ENCODE results near the gene ERC2.

Gene ERC2

GRCh38 chr3:55488398-55489055, 979.7 kb downstream of the ERC2 start:
- Histone ChIP-seq H4K91ac (ENCODE audit: low read depth, low read length) (peak overlapping the region; percentile 87), H3K27me3 (ENCODE audit: insufficient read depth, low read length) (no peaks in the 10 kb centered on the region), H2AK5ac (ENCODE audit: low read length) (peak overlapping the region; percentile 1), H2BK5ac (ENCODE audit: low read depth, low read length, poor library complexity) (peak overlapping the region; percentile 64), H4K8ac (ENCODE audit: low read depth, low read length) (peak overlapping the region; percentile 87), H3K36me3 (ENCODE audit: control insufficient read depth in 1 of 2, insufficient read depth in 2 of 2, low read length in 2 of 2) (no peaks in the 10 kb centered on the region), H3K4me2 (ENCODE audit: low read length) (peak overlapping the region; percentile 97), H3K14ac (ENCODE audit: low read length) (peak overlapping the region; percentile 89), H3K27ac (ENCODE audit: low read depth, low read length) (peak overlapping the region; percentile 93), H4K12ac (ENCODE audit: low read depth, low read length) (peak overlapping the region; percentile 33), H3K23ac (ENCODE audit: low read length) (no peak overlapping the region), H2BK120ac (ENCODE audit: insufficient read depth, low read length, poor library complexity) (peak overlapping the region; percentile 86), H3K79me1 (ENCODE audit: low read length) (peaks cover 42% of the 10 kb centered on the region), H3K18ac (ENCODE audit: low read length) (peak overlapping the region; percentile 95), H3K4ac (ENCODE audit: low read depth, low read length) (peak overlapping the region; percentile 12), H2BK12ac (ENCODE audit: low read length) (peak overlapping the region; percentile 69), H3K4me1 (ENCODE audit: control insufficient read depth in 1 of 2, insufficient read depth in 2 of 2, low read length in 2 of 2) (peaks cover 21 to 35% of the 10 kb centered on the region in 2 experiments), H3K9ac (ENCODE audit: low read length) (peak overlapping the region; percentile 81), H3K79me2 (ENCODE audit: control insufficient read depth, insufficient read depth, low read length, poor library complexity) (peaks cover 26% of the 10 kb centered on the region), H3K4me3 (ENCODE audit: low read depth, low read length) (peak overlapping the region; percentile 75), H3K9me3 (ENCODE audit: insufficient read depth, low read depth, low read length) (no peaks in the 10 kb centered on the region), H2AFZ (ENCODE audit: insufficient read depth, low read length, poor library complexity) (peak overlapping the region; percentile 96)
- peak in 1 of 2 donors; percentile 55 for DNase-seq
- WGBS (ENCODE audit: extremely low coverage, insufficient coverage, insufficient read length) = no CpG with 5 or more reads among the region's 30 CpGs

GRCh38 chr3:55487381-55488241, 980.7 kb downstream of the ERC2 start:
- Histone ChIP-seq H3K27me3 (ENCODE audit: insufficient read depth, low read length) (no peaks in the 10 kb centered on the region), H3K4me1 (ENCODE audit: control insufficient read depth in 1 of 2, insufficient read depth in 2 of 2, low read length in 2 of 2) (peaks cover 25 to 36% of the 10 kb centered on the region in 2 experiments), H3K79me2 (ENCODE audit: control insufficient read depth, insufficient read depth, low read length, poor library complexity) (peaks cover 26% of the 10 kb centered on the region), H3K4me3 (ENCODE audit: low read depth, low read length) (peak overlapping the region; percentile 89), H4K91ac (ENCODE audit: low read depth, low read length) (peak overlapping the region; percentile 94), H2AFZ (ENCODE audit: insufficient read depth, low read length, poor library complexity) (peak overlapping the region; percentile 67), H4K8ac (ENCODE audit: low read depth, low read length) (peak overlapping the region; percentile 89), H3K4ac (ENCODE audit: low read depth, low read length) (peak overlapping the region; percentile 78), H2AK5ac (ENCODE audit: low read length) (peak overlapping the region; percentile 11), H3K36me3 (ENCODE audit: control insufficient read depth in 1 of 2, insufficient read depth in 2 of 2, low read length in 2 of 2) (peaks cover 0 to 2% of the 10 kb centered on the region in 2 experiments), H4K12ac (ENCODE audit: low read depth, low read length) (peak overlapping the region; percentile 84), H3K4me2 (ENCODE audit: low read length) (peak overlapping the region; percentile 97), H3K27ac (ENCODE audit: low read depth, low read length) (peak overlapping the region; percentile 93), H3K18ac (ENCODE audit: low read length) (peak overlapping the region; percentile 95), H3K9me3 (ENCODE audit: insufficient read depth, low read depth, low read length) (no peaks in the 10 kb centered on the region), H2BK120ac (ENCODE audit: insufficient read depth, low read length, poor library complexity) (peak overlapping the region; percentile 92), H3K9ac (ENCODE audit: low read length) (peak overlapping the region; percentile 97), H2BK5ac (ENCODE audit: low read depth, low read length, poor library complexity) (peak overlapping the region; percentile 83), H3K79me1 (ENCODE audit: low read length) (peaks cover 42% of the 10 kb centered on the region), H2BK12ac (ENCODE audit: low read length) (no peak overlapping the region), H3K14ac (ENCODE audit: low read length) (peak overlapping the region; percentile 92), H3K23ac (ENCODE audit: low read length) (peak overlapping the region; percentile 15)
- peak in 1 of 2 donors; percentile 47 for DNase-seq
- no CpG with 5 or more reads among the region's 71 CpGs for WGBS (ENCODE audit: extremely low coverage, insufficient coverage, insufficient read length)

DNA sequence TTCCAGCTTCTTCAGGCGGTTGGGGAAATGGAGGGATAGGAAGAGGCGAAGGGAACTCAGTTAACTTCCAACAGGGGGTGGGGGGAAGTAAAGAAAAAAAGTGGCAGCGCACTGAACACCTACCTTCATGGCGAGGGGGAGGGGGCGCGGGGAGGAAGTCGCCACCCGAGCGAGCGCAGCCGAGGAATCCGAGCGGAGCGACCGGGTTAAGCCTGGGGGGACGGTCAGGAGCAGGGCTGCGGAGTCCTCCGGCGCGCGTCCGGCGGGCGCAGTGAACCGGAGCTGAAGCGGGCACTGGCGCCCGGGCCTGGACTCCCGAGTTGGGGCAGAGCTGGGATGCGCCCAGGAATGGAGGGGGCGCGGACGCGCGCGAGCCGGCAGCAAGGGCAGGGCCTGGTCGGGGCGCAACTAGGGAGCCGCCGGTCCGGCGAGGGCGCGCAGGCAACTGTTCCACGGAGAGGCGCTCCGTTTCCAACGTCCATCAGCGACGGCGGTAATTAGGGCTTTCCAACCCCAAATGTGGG, 981.3 kb downstream of the ERC2 start, which contains the start of gene WNT5A:
Gene WNT5A, minus strand, starts transcription at position 450 of the 524 bp plus-strand sequence. Its CDS starts 321 bp downstream, at position 129.
- no CpG with 5 or more reads among the region's 52 CpGs for WGBS (ENCODE audit: extremely low coverage, insufficient coverage, insufficient read length)
- H4K8ac ChIP-seq (ENCODE audit: low read depth, low read length) = peak within 1 kb of the TSS; percentile 89
- peak within 1 kb of the TSS; percentile 78 for H3K4ac ChIP-seq (ENCODE audit: low read depth, low read length)
- H3K27ac ChIP-seq (ENCODE audit: low read depth, low read length) = peak within 1 kb of the TSS; percentile 93
- H4K91ac ChIP-seq (ENCODE audit: low read depth, low read length) = peak within 1 kb of the TSS; percentile 94
- peak within 1 kb of the TSS; percentile 97 for H3K9ac ChIP-seq (ENCODE audit: low read length)
- H3K4me3 ChIP-seq (ENCODE audit: low read depth, low read length) = peak within 1 kb of the TSS; percentile 89
- peak within 1 kb of the TSS; percentile 92 for H3K14ac ChIP-seq (ENCODE audit: low read length)
- H2BK12ac ChIP-seq (ENCODE audit: low read length) = peak within 1 kb of the TSS; percentile 62
- H2AFZ ChIP-seq (ENCODE audit: insufficient read depth, low read length, poor library complexity) = peak within 1 kb of the TSS; percentile 67
- peaks cover 26% of the 10 kb centered on the region for H3K79me2 ChIP-seq (ENCODE audit: control insufficient read depth, insufficient read depth, low read length, poor library complexity)
- peak in 1 of 2 donors; percentile 41 for DNase-seq
- H3K27me3 ChIP-seq (ENCODE audit: insufficient read depth, low read length) = no peaks in the 10 kb centered on the region
- H3K36me3 ChIP-seq (ENCODE audit: control insufficient read depth in 1 of 2, insufficient read depth in 2 of 2, low read length in 2 of 2) = peaks cover 0 to 2% of the 10 kb centered on the region in 2 experiments
- peaks cover 31 to 43% of the 10 kb centered on the region in 2 experiments for H3K4me1 ChIP-seq (ENCODE audit: control insufficient read depth in 1 of 2, insufficient read depth in 2 of 2, low read length in 2 of 2)
- H2BK5ac ChIP-seq (ENCODE audit: low read depth, low read length, poor library complexity) = peak within 1 kb of the TSS; percentile 83
- H3K79me1 ChIP-seq (ENCODE audit: low read length) = peaks cover 42% of the 10 kb centered on the region
- H3K23ac ChIP-seq (ENCODE audit: low read length) = peak within 1 kb of the TSS; percentile 15
- H2BK120ac ChIP-seq (ENCODE audit: insufficient read depth, low read length, poor library complexity) = peak within 1 kb of the TSS; percentile 92
- peak within 1 kb of the TSS; percentile 66 for H2AK5ac ChIP-seq (ENCODE audit: low read length)
- peak within 1 kb of the TSS; percentile 97 for H3K4me2 ChIP-seq (ENCODE audit: low read length)
- H3K18ac ChIP-seq (ENCODE audit: low read length) = peak within 1 kb of the TSS; percentile 95
- H4K12ac ChIP-seq (ENCODE audit: low read depth, low read length) = peak within 1 kb of the TSS; percentile 84
- H3K9me3 ChIP-seq (ENCODE audit: insufficient read depth, low read depth, low read length) = peaks cover under 1% of the 10 kb centered on the region
